HepG2 (cell line): ENCODE data around the gene SEPHS2. TPM values are rescaled to one million over a fixed set of nuclear protein-coding genes. Genes with fewer than 3 reads are reported as not detected.

Source experiments
- ELF4 ChIP-seq: sonication (generic); formaldehyde crosslinking; IDR thresholded peaks from 2 replicates; pipeline ENCODE4 v1.5.0; 2020; ENCODE audit warnings: missing genetic modification reagents, mild to moderate bottlenecking, moderate library complexity, borderline replicate concordance
- HIVEP1 ChIP-seq: sonication (generic); formaldehyde crosslinking; IDR thresholded peaks from 2 replicates; pipeline ENCODE4 v1.4.0; 2020; ENCODE audit warnings: mild to moderate bottlenecking, missing genetic modification reagents
- HNF1B ChIP-seq: sonication (generic); formaldehyde crosslinking; IDR thresholded peaks from 2 replicates; pipeline ENCODE4 v1.5.1; 2020; ENCODE audit warnings: mild to moderate bottlenecking, moderate library complexity, missing genetic modification reagents
- JDP2 ChIP-seq: sonication (generic); formaldehyde crosslinking; IDR thresholded peaks from 2 replicates; pipeline ENCODE4 v1.8.1; 2022; ENCODE audit warnings: missing genetic modification reagents, borderline replicate concordance
- LCORL ChIP-seq, 2 experiments: fragments of 450-650 bp in 1 of 2; sonication (generic) in 1 of 2; formaldehyde crosslinking in 1 of 2; IDR thresholded peaks; 2 replicates each; pipeline versions ENCODE4 v1.5.0 to v1.6.1; 2017 to 2020; ENCODE audit warnings: antibody characterized with exemption in 1 of 2, missing genetic modification reagents in 1 of 2
- NAIF1 ChIP-seq: sonication (generic); formaldehyde crosslinking; IDR thresholded peaks from 2 replicates; pipeline ENCODE4 v1.5.0; 2020; ENCODE audit warnings: mild to moderate bottlenecking, missing genetic modification reagents, borderline replicate concordance
- PAX8 ChIP-seq: sonication (generic); formaldehyde crosslinking; IDR thresholded peaks from 2 replicates; pipeline ENCODE4 v1.8.0; 2022; ENCODE audit warnings: mild to moderate bottlenecking, missing genetic modification reagents, borderline replicate concordance
- PPARG ChIP-seq: conservative IDR thresholded peaks from 2 replicates; pipeline ENCODE4 v1.6.1; 2016; ENCODE audit warnings: missing biosample characterization, missing genetic modification reagents
- RARG ChIP-seq: sonication (generic); formaldehyde crosslinking; IDR thresholded peaks from 2 replicates; pipeline ENCODE4 v1.4.0; 2020; ENCODE audit warnings: low read depth, mild to moderate bottlenecking, missing genetic modification reagents
- SIN3B ChIP-seq: fragments of 150-350 bp; IDR thresholded peaks from 2 replicates; pipeline ENCODE4 v1.6.1; 2014; ENCODE audit warnings: low read length
- SMAD3 ChIP-seq: sonication (generic); formaldehyde crosslinking; IDR thresholded peaks from 2 replicates; pipeline ENCODE4 v1.4.0; 2020; ENCODE audit warnings: missing genetic modification reagents
- SOX13 ChIP-seq, 3 experiments: fragments of 450-650 bp in 1 of 3; sonication (generic) in 1 of 3; formaldehyde crosslinking in 1 of 3; IDR thresholded peaks in 2 of 3; conservative IDR thresholded peaks in 1 of 3; 2 replicates each; pipeline versions ENCODE4 v1.5.0 to v1.6.1; 2016 to 2020; ENCODE audit warnings: antibody characterized with exemption in 1 of 3, mild to moderate bottlenecking in 1 of 3, missing compliant biosample characterization in 1 of 3, missing genetic modification reagents in 1 of 3, moderate library complexity in 1 of 3
- ZBTB39 ChIP-seq: sonication (generic); formaldehyde crosslinking; IDR thresholded peaks from 2 replicates; pipeline ENCODE4 v1.5.0; 2020; ENCODE audit warnings: missing genetic modification reagents
- ZNF251 ChIP-seq: sonication (generic); formaldehyde crosslinking; IDR thresholded peaks from 2 replicates; pipeline ENCODE4 v1.9.0; 2021; ENCODE audit warnings: mild to moderate bottlenecking, missing genetic modification reagents
- ZNF274 ChIP-seq: sonication (generic); formaldehyde crosslinking; IDR thresholded peaks from 2 replicates; pipeline ENCODE4 v1.5.1; 2020; ENCODE audit warnings: mild to moderate bottlenecking, missing genetic modification reagents
- ZNF432 ChIP-seq: sonication (generic); formaldehyde crosslinking; IDR thresholded peaks from 2 replicates; pipeline ENCODE4 v1.5.0; 2020; ENCODE audit warnings: missing genetic modification reagents, mild to moderate bottlenecking, borderline replicate concordance
- ZNF558 ChIP-seq: sonication (generic); formaldehyde crosslinking; IDR thresholded peaks from 2 replicates; pipeline ENCODE4 v1.9.0; 2022; ENCODE audit warnings: mild to moderate bottlenecking, missing genetic modification reagents, borderline replicate concordance
- ZNF615 ChIP-seq: sonication (generic); formaldehyde crosslinking; IDR thresholded peaks from 2 replicates; pipeline ENCODE4 v1.5.0; 2020; ENCODE audit warnings: mild to moderate bottlenecking, missing genetic modification reagents, borderline replicate concordance
- ZNF839 ChIP-seq: sonication (generic); formaldehyde crosslinking; IDR thresholded peaks from 2 replicates; pipeline ENCODE4 v1.4.0; 2020; ENCODE audit warnings: missing genetic modification reagents, mild to moderate bottlenecking, borderline replicate concordance
- polyA plus RNA-seq, 8 experiments: library from polyadenylated mRNA; depleted of rRNA in 3 of 8; stranded (reverse) in 7 of 8; unstranded in 1 of 8; fragments of >200 nt; fragmentation: Illumina TruSeq in 4 of 8; extraction: Trizol in 4 of 8; gene quantifications; 2 replicates each; pipeline versions ENCODE4 v1.2.1 to v1.2.3, GENCODE V29; 2011 to 2016; ENCODE audit warnings: low read depth in 4 of 8, missing spikeins in 1 of 8, mixed read lengths in 1 of 8; ENCODE audit not compliant: insufficient read depth in 1 of 8
- total RNA-seq, 5 experiments: library from RNA; depleted of rRNA; stranded (reverse); fragments of >200 nt; fragmentation: Illumina TruSeq; extraction: Trizol; gene quantifications; 2 replicates each; pipeline ENCODE4 v1.2.3, GENCODE V29; 2016; ENCODE audit warnings: low read depth in 1 of 5
- TF ChIP-seq, protein P1 (sequence below): sonication (generic); formaldehyde crosslinking; IDR thresholded peaks from 2 replicates; pipeline ENCODE4 v1.4.0; 2020; ENCODE audit warnings: missing genetic modification reagents
- TF ChIP-seq, protein P2 (sequence below): sonication (generic); formaldehyde crosslinking; IDR thresholded peaks from 2 replicates; pipeline ENCODE4 v1.4.0; 2020; ENCODE audit warnings: missing genetic modification reagents; ENCODE audit errors: not compliant biosample characterization

The SEPHS2 gene
- total and polyA plus RNA-seq, 2 of the 13 experiments (the other 11 are each of a cell fraction or from before 2014, with no cell fraction given): 20.7 to 127 TPM

- 0 out of 2 replicates have a peak, but pooled peaks have one; percentile 7 for TF ChIP-seq JDP2 (CRISPR knock-in tag)
- 0 out of 2 replicates have a peak, but pooled peaks have one; percentile 8 for TF ChIP-seq ZBTB39 (CRISPR knock-in tag)
- peak; percentile 7; the same call in 1 of the 2 replicates for TF ChIP-seq SIN3B
- peak; percentile 89 for TF ChIP-seq HNF1B (CRISPR knock-in tag)
- 0 out of 2 replicates have a peak, but pooled peaks have one; percentile 64 for TF ChIP-seq NAIF1 (CRISPR knock-in tag)
- TF ChIP-seq, protein P1, sequence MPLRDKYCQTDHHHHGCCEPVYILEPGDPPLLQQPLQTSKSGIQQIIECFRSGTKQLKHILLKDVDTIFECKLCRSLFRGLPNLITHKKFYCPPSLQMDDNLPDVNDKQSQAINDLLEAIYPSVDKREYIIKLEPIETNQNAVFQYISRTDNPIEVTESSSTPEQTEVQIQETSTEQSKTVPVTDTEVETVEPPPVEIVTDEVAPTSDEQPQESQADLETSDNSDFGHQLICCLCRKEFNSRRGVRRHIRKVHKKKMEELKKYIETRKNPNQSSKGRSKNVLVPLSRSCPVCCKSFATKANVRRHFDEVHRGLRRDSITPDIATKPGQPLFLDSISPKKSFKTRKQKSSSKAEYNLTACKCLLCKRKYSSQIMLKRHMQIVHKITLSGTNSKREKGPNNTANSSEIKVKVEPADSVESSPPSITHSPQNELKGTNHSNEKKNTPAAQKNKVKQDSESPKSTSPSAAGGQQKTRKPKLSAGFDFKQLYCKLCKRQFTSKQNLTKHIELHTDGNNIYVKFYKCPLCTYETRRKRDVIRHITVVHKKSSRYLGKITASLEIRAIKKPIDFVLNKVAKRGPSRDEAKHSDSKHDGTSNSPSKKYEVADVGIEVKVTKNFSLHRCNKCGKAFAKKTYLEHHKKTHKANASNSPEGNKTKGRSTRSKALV: peak; percentile 63; the same call in 1 of the 2 replicates
- TF ChIP-seq ZNF432 (CRISPR knock-in tag): 0 out of 2 replicates have a peak, but pooled peaks have one; percentile 79
- TF ChIP-seq ZNF558: 0 out of 2 replicates have a peak, but pooled peaks have one; percentile 53
- 0 out of 2 replicates have a peak, but pooled peaks have one; percentile 32 for TF ChIP-seq ZNF839 (CRISPR knock-in tag)
- no peak for TF ChIP-seq PPARG (CRISPR knock-in tag)
- no peak for TF ChIP-seq PAX8
- TF ChIP-seq, protein P2, sequence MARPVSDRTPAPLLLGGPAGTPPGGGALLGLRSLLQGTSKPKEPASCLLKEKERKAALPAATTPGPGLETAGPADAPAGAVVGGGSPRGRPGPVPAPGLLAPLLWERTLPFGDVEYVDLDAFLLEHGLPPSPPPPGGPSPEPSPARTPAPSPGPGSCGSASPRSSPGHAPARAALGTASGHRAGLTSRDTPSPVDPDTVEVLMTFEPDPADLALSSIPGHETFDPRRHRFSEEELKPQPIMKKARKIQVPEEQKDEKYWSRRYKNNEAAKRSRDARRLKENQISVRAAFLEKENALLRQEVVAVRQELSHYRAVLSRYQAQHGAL (CRISPR knock-in tag): no peak
- TF ChIP-seq HIVEP1 (CRISPR knock-in tag): peak; percentile 44; the same call in 1 of the 2 replicates
- TF ChIP-seq SOX13 (IDR thresholded peaks at IDR 0.05): no peak
- TF ChIP-seq SOX13 (CRISPR knock-in tag; conservative IDR thresholded peaks at IDR 0.05 in 1 of 2, IDR thresholded peaks at IDR 0.05 in 1 of 2): peak in 1 of 2 experiments; percentile 23; a peak in 1 of 4 replicates
- 0 out of 2 replicates have a peak, but pooled peaks have one; percentile 0 for TF ChIP-seq SMAD3 (CRISPR knock-in tag)
- 0 out of 2 replicates have a peak, but pooled peaks have one; percentile 29 for TF ChIP-seq ZNF251 (CRISPR knock-in tag)
- 0 out of 2 replicates have a peak, but pooled peaks have one; percentile 28 for TF ChIP-seq LCORL (IDR thresholded peaks at IDR 0.05)
- TF ChIP-seq LCORL (CRISPR knock-in tag; IDR thresholded peaks at IDR 0.05): no peak
- peak; percentile 65; the same call in 1 of the 2 replicates for TF ChIP-seq ZNF274 (CRISPR knock-in tag)
- TF ChIP-seq ELF4 (CRISPR knock-in tag): peak; percentile 45; the same call in 1 of the 2 replicates
- 0 out of 2 replicates have a peak, but pooled peaks have one; percentile 23 for TF ChIP-seq ZNF615 (CRISPR knock-in tag)
- TF ChIP-seq RARG: no peak
Measured at GRCh38 chr16:30394592-30395154, 51.0 kb downstream of the SEPHS2 start (continued).
